Activated B cell treated with CpG ODN at 0.5 μM for 24 hours (primary cell): ENCODE measurements around the gene KCND2. TPM values are rescaled to one million over a fixed set of nuclear protein-coding genes. Genes with fewer than 3 reads are reported as not detected.
"Not testable (repeated sequence)": the region's sequence is repeated elsewhere in the genome, so short reads cannot be mapped to it uniquely, and the experiment has no call there.

Experiments
- ATAC-seq: fragments of 200-7000 bp; cut with Tn5 transposase; one replicate; pipeline ENCODE4 v1.10.0; 2021; ENCODE audit warnings: low read depth, mild to moderate bottlenecking, moderate library complexity
- CTCF ChIA-PET: fragments of 350-600 bp; sonication (Branson Sonifier 250); formaldehyde crosslinking; loops from one replicate; lab custom pipeline; 2021; ENCODE audit warnings: antibody characterized with exemption; lab: Charles Lee
- POLR2A ChIA-PET: fragments of 350-600 bp; sonication (Branson Sonifier 250); formaldehyde crosslinking; loops from one replicate; lab custom pipeline; 2021; ENCODE audit warnings: antibody characterized with exemption; lab: Charles Lee
- DNase-seq: peaks from one replicate; pipeline ENCODE4 v3.0.0; 2022
- H3K27ac Mint-ChIP-seq: one replicate; pipeline ENCODE4 v1.8.0; 2020; ENCODE audit warnings: mixed read lengths
- H3K27me3 Mint-ChIP-seq: one replicate; pipeline ENCODE4 v1.8.0; 2021; ENCODE audit warnings: mixed read lengths
- H3K36me3 Mint-ChIP-seq: one replicate; pipeline ENCODE4 v1.8.0; 2021; ENCODE audit warnings: low read depth, mixed read lengths
- H3K4me1 Mint-ChIP-seq: one replicate; pipeline ENCODE4 v1.8.0; 2021; ENCODE audit warnings: mixed read lengths
- H3K4me3 Mint-ChIP-seq: one replicate; pipeline ENCODE4 v1.8.0; 2020; ENCODE audit warnings: mild to moderate bottlenecking, mixed read lengths
- H3K9me3 Mint-ChIP-seq: one replicate; pipeline ENCODE4 v1.8.0; 2020; ENCODE audit warnings: mixed read lengths
- CTCF ChIP-seq: fragments of 200-600 bp; IDR thresholded peaks from one replicate; pipeline ENCODE4 v1.8.0; 2022; ENCODE audit warnings: antibody characterized with exemption, mild to moderate bottlenecking
- intact Hi-C: fragments of 100-400 bp; cut with micrococcal nuclease; formaldehyde crosslinking; loops from one replicate; pipeline ENCODE4 v1.15.1; 2024
- total RNA-seq: library from RNA; stranded (reverse); gene quantifications from 2 replicates; pipeline ENCODE4 v1.2.3, GENCODE V29; 2022

KCND2 gene
- total RNA-seq, 1 donor from 2014 or later = not detected

GRCh38 chr7:120770206-120770605, 497.2 kb downstream of the KCND2 start:
- Mint-ChIP-seq H3K27me3 (no peaks in the 10 kb centered on the region), H3K4me3 (no peak overlapping the region), H3K36me3 (no peaks in the 10 kb centered on the region), H3K27ac (no peak overlapping the region), H3K9me3 (no peaks in the 10 kb centered on the region), H3K4me1 (no peaks in the 10 kb centered on the region)
- ATAC-seq (no peak), DNase-seq (no peak)
- no peak for TF ChIP-seq CTCF
- intact Hi-C loops = no loop called here
- ChIA-PET CTCF (no interaction called here), POLR2A (no interaction called here)

- H3K9me3 Mint-ChIP-seq = no peaks in the 10 kb centered on the region
- no peaks in the 10 kb centered on the region for H3K4me1 Mint-ChIP-seq
- no peaks in the 10 kb centered on the region for H3K36me3 Mint-ChIP-seq
- no peak for TF ChIP-seq CTCF
- no peak overlapping the region for H3K4me3 Mint-ChIP-seq
- peaks cover 2% of the 10 kb centered on the region for H3K27me3 Mint-ChIP-seq
- POLR2A ChIA-PET = no interaction called here
- no peak for ATAC-seq
- H3K27ac Mint-ChIP-seq = no peak overlapping the region
- no peak for DNase-seq
- CTCF ChIA-PET = no interaction called here
- intact Hi-C loops = no loop called here
These were observed 501.5 kb downstream of the KCND2 start for GRCh38 chr7:120774481-120774880.

GRCh38 chr7:120775755-120776154, 502.8 kb downstream of the KCND2 start:
- no peak for ATAC-seq
- Mint-ChIP-seq H3K4me1 (no peaks in the 10 kb centered on the region), H3K36me3 (no peaks in the 10 kb centered on the region), H3K27ac (no peak overlapping the region), H3K4me3 (no peak overlapping the region), H3K9me3 (no peaks in the 10 kb centered on the region), H3K27me3 (peaks cover 2% of the 10 kb centered on the region)
- ChIA-PET CTCF (no interaction called here), POLR2A (interaction anchor here (0.7 kb wide), 1 partner anchor 80 kb away, joined by 6 read pairs; no protein-coding TSS in a partner anchor)
- DNase-seq = no peak
- no peak for TF ChIP-seq CTCF
- intact Hi-C loops = no loop called here

GRCh38 chr7:120779078-120779477, 506.1 kb downstream of the KCND2 start:
- DNase-seq, H3K27ac Mint-ChIP-seq, H3K27me3 Mint-ChIP-seq, H3K4me1 Mint-ChIP-seq, CTCF ChIA-PET, H3K4me3 Mint-ChIP-seq, intact Hi-C loops, H3K9me3 Mint-ChIP-seq, ATAC-seq, POLR2A ChIA-PET, H3K36me3 Mint-ChIP-seq: not testable (repeated sequence)

GRCh38 chr7:120780451-120780850, 507.5 kb downstream of the KCND2 start:
- H3K27ac Mint-ChIP-seq, CTCF ChIA-PET, H3K4me1 Mint-ChIP-seq, H3K4me3 Mint-ChIP-seq, H3K36me3 Mint-ChIP-seq, H3K9me3 Mint-ChIP-seq, H3K27me3 Mint-ChIP-seq, ATAC-seq, POLR2A ChIA-PET, DNase-seq, intact Hi-C loops: not testable (repeated sequence)

GRCh38 chr7:120780938-120781337, 508.0 kb downstream of the KCND2 start:
- no peak overlapping the region for H3K27ac Mint-ChIP-seq
- H3K9me3 Mint-ChIP-seq = no peaks in the 10 kb centered on the region
- H3K4me1 Mint-ChIP-seq = no peaks in the 10 kb centered on the region
- no peaks in the 10 kb centered on the region for H3K36me3 Mint-ChIP-seq
- ATAC-seq = no peak
- TF ChIP-seq CTCF = no peak
- no peak overlapping the region for H3K4me3 Mint-ChIP-seq
- no peaks in the 10 kb centered on the region for H3K27me3 Mint-ChIP-seq
- intact Hi-C loops = no loop called here
- DNase-seq = no peak
- POLR2A ChIA-PET = no interaction called here
- CTCF ChIA-PET = no interaction called here

GRCh38 chr7:120781924-120782323, 508.9 kb downstream of the KCND2 start:
- ATAC-seq, H3K9me3 Mint-ChIP-seq, H3K27ac Mint-ChIP-seq, CTCF ChIA-PET, DNase-seq, H3K4me3 Mint-ChIP-seq, H3K27me3 Mint-ChIP-seq, POLR2A ChIA-PET, intact Hi-C loops, H3K36me3 Mint-ChIP-seq, H3K4me1 Mint-ChIP-seq: not testable (repeated sequence)
